Esophagus muscularis mucosa (tissue), 4 donors: ENCODE data around the gene NT5DC3.

Experiments used
- CTCF ChIP-seq, 3 experiments: fragments of 200-600 bp in 2 of 3; fragments of 450-650 bp in 1 of 3; sonication (generic) in 2 of 3; IDR thresholded peaks; one replicate each; pipeline ENCODE4 v1.5.1; 2017 to 2019; ENCODE audit warnings: antibody characterized with exemption in 3 of 3, mild to moderate bottlenecking in 2 of 3, moderate library complexity in 1 of 3
- EP300 ChIP-seq: sonication (generic); formaldehyde crosslinking; IDR thresholded peaks from one replicate; pipeline ENCODE4 v1.6.1; 2017; ENCODE audit warnings: antibody characterized with exemption
- POLR2A ChIP-seq: fragments of 450-650 bp; IDR thresholded peaks from one replicate; pipeline ENCODE4 v1.6.1; 2017; ENCODE audit warnings: antibody characterized with exemption, moderate library complexity, mild to moderate bottlenecking, low read depth
- POLR2AphosphoS5 ChIP-seq, 2 donors: sonication (generic); formaldehyde crosslinking; IDR thresholded peaks; one replicate each; pipeline ENCODE4 v1.6.1; 2017; ENCODE audit warnings: antibody characterized with exemption in 2 of 2

GRCh38 chr12:103850429-103850828, 9.4 kb upstream of the NT5DC3 start:
- no peak for TF ChIP-seq POLR2A
- no peak for TF ChIP-seq CTCF (IDR thresholded peaks at IDR 0.05)
- TF ChIP-seq POLR2AphosphoS5 (IDR thresholded peaks at IDR 0.05) = no peak
- TF ChIP-seq EP300 = no peak
